DND-41 (cell line): Measurements from ENCODE around the gene CCDC137.

Experiments
- ATAC-seq: fragments of 200-7000 bp; cut with Tn5 transposase; 3 replicates; pipeline ENCODE4 v1.9.1; 2021; ENCODE audit warnings: low read depth; ENCODE audit not compliant: insufficient read depth
- DNase-seq: peaks from one replicate; pipeline ENCODE4 v3.0.0-alpha.2; 2020
- H2AFZ ChIP-seq: 2 replicates; pipeline ENCODE4 v1.6.0; 2012; ENCODE audit warnings: low read depth, low read length
- H3K27ac ChIP-seq: 2 replicates; pipeline ENCODE4 v1.5.1; 2012; ENCODE audit warnings: low read length, inconsistent platforms
- H3K27me3 ChIP-seq: fragments of 200-600 bp; sonication (generic); 2 replicates; pipeline ENCODE4 v1.6.0; 2012; ENCODE audit warnings: low read length, mild to moderate bottlenecking, inconsistent platforms; ENCODE audit not compliant: insufficient read depth, poor library complexity
- H3K36me3 ChIP-seq: 2 replicates; pipeline ENCODE4 v1.5.1; 2012; ENCODE audit warnings: low read length, inconsistent platforms; ENCODE audit not compliant: insufficient read depth
- H3K4me1 ChIP-seq: 2 replicates; pipeline ENCODE4 v1.5.1; 2012; ENCODE audit warnings: mild to moderate bottlenecking, low read length; ENCODE audit not compliant: insufficient read depth
- H3K4me2 ChIP-seq: 2 replicates; pipeline ENCODE4 v1.6.0; 2012; ENCODE audit warnings: mild to moderate bottlenecking, moderate library complexity, low read length, inconsistent platforms; ENCODE audit not compliant: insufficient read depth
- H3K4me3 ChIP-seq, 2 experiments: fragments of 200-600 bp in 1 of 2; shearing (Covaris generic) in 1 of 2; 2 replicates each; pipeline ENCODE4 v1.5.1; 2012 to 2016; ENCODE audit warnings: inconsistent platforms in 2 of 2, low read length in 2 of 2, mild to moderate bottlenecking in 2 of 2, low read depth in 1 of 2, moderate library complexity in 1 of 2
- H3K79me2 ChIP-seq: 2 replicates; pipeline ENCODE4 v1.6.0; 2012; ENCODE audit warnings: low read length, inconsistent platforms; ENCODE audit not compliant: insufficient read depth
- H3K9ac ChIP-seq: 2 replicates; pipeline ENCODE4 v1.6.0; 2012; ENCODE audit warnings: low read depth, mild to moderate bottlenecking, inconsistent platforms, low read length, moderate library complexity
- H3K9me3 ChIP-seq: 2 replicates; pipeline ENCODE4 v1.5.1; 2012; ENCODE audit warnings: low read length, moderate library complexity, mild to moderate bottlenecking, inconsistent platforms; ENCODE audit not compliant: insufficient read depth, severe bottlenecking
- H4K20me1 ChIP-seq: 2 replicates; pipeline ENCODE4 v1.6.0; 2012; ENCODE audit warnings: low read length; ENCODE audit not compliant: insufficient read depth
- EZH2 ChIP-seq: IDR thresholded peaks from 3 replicates; pipeline ENCODE4 v1.6.1; 2012; ENCODE audit warnings: borderline replicate concordance, low read depth, mild to moderate bottlenecking, moderate library complexity, low read length, inconsistent platforms; ENCODE audit not compliant: severe bottlenecking
- TF ChIP-seq, protein P1 (sequence below): IDR thresholded peaks from 2 replicates; pipeline ENCODE4 v1.5.1; 2012; ENCODE audit warnings: borderline replicate concordance, low read length, moderate library complexity, mild to moderate bottlenecking; ENCODE audit not compliant: poor library complexity, severe bottlenecking; ENCODE audit errors: extremely low read depth

Gene CCDC137

GRCh38 chr17:81700353-81701287 lies 34.1 kb downstream of the CCDC137 start:
- H3K9ac ChIP-seq, result peak overlapping the region; percentile 95

GRCh38 chr17:81701288-81702071 lies 34.9 kb downstream of the CCDC137 start:
- DNase-seq, result no peak
- peak overlapping the region; percentile 71 to 98; a peak in 3 of 4 replicates for H3K4me3 ChIP-seq
- H3K27ac ChIP-seq, result peak overlapping the region; percentile 86
- peaks cover 55% of the 10 kb centered on the region for H4K20me1 ChIP-seq
- peaks cover 38% of the 10 kb centered on the region for H3K4me1 ChIP-seq
- peaks cover 70% of the 10 kb centered on the region for H3K36me3 ChIP-seq
- TF ChIP-seq, protein P1, sequence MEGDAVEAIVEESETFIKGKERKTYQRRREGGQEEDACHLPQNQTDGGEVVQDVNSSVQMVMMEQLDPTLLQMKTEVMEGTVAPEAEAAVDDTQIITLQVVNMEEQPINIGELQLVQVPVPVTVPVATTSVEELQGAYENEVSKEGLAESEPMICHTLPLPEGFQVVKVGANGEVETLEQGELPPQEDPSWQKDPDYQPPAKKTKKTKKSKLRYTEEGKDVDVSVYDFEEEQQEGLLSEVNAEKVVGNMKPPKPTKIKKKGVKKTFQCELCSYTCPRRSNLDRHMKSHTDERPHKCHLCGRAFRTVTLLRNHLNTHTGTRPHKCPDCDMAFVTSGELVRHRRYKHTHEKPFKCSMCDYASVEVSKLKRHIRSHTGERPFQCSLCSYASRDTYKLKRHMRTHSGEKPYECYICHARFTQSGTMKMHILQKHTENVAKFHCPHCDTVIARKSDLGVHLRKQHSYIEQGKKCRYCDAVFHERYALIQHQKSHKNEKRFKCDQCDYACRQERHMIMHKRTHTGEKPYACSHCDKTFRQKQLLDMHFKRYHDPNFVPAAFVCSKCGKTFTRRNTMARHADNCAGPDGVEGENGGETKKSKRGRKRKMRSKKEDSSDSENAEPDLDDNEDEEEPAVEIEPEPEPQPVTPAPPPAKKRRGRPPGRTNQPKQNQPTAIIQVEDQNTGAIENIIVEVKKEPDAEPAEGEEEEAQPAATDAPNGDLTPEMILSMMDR, result peak; percentile 7
- TF ChIP-seq EZH2, result no peak
- no peaks in the 10 kb centered on the region for H3K9me3 ChIP-seq
- no peaks in the 10 kb centered on the region for H3K27me3 ChIP-seq
- peak overlapping the region; percentile 95 for H3K9ac ChIP-seq
- peak overlapping the region; percentile 95 for H3K4me2 ChIP-seq
- ATAC-seq, result 0 out of 3 replicates have a peak, but pooled peaks have one; percentile 13
- H2AFZ ChIP-seq, result no peak overlapping the region
- H3K79me2 ChIP-seq, result peaks cover 73% of the 10 kb centered on the region

More at GRCh38 chr17:81700353-81701287, 34.1 kb downstream of the CCDC137 start:
- Histone ChIP-seq H3K27me3 (no peaks in the 10 kb centered on the region), H2AFZ (no peak overlapping the region), H3K27ac (no peak overlapping the region), H3K36me3 (peaks cover 70% of the 10 kb centered on the region), H3K79me2 (peaks cover 68% of the 10 kb centered on the region), H3K4me1 (peaks cover 37% of the 10 kb centered on the region), H3K4me2 (peak overlapping the region; percentile 95), H4K20me1 (peaks cover 51% of the 10 kb centered on the region), H3K9me3 (no peaks in the 10 kb centered on the region), H3K4me3 (peak overlapping the region in 1 of 2 experiments; percentile 71; a peak in 3 of 4 replicates)
- no peak for TF ChIP-seq EZH2
- TF ChIP-seq, protein P1, result no peak
- no peak for DNase-seq
- no peak for ATAC-seq

DNA sequence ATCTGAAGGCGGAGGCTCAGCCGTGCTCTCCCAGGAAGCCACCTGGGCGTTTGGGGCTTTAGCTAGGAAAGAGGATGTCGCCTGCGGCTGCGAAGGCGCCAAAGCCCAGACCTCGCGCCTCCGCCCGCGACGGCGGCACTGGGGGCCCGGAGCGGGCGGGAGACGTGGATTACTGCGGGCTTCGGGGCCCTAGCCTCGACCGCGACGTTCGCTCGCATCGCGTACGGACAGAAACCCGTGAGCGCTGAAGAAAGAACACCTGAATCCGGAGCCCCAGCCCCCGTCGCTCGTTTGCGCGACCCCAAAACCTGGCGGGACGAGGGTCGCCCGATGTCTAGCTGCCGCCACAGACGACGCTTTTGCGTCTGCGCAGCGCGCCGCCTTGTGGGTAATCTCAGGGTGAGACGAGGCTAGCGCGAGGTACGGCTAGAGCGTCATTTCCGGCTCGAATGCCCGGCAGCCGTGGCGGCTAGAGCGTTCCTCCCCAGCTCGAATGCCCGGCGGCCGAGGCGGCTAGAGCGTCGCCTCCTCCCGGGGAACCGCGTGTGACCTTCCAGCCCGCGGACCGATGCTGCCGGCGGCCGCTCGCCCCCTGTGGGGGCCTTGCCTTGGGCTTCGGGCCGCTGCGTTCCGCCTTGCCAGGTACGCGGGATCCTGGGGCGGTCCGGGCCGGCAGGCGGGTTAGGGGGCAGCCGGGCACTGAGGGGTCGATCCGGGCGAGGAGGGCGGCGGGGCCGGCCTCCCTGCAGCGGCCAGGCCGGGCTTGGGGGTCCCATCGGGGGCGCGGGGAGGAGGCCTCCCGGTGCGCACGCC lies 36.6 kb downstream of the CCDC137 start, which contains the start of gene MRPL12:
MRPL12 (plus strand) TSS at position 434 of the 813 bp plus-strand sequence; CDS start at position 569, 135 bp downstream.
- no peaks in the 10 kb centered on the region for H3K9me3 ChIP-seq
- H3K79me2 ChIP-seq, result peaks cover 72% of the 10 kb centered on the region
- DNase-seq, result peak; percentile 91
- TF ChIP-seq, protein P1, result no peak
- no peak for TF ChIP-seq EZH2
- peak within 1 kb of the TSS; percentile 77 for H2AFZ ChIP-seq
- peaks cover 38% of the 10 kb centered on the region for H3K4me1 ChIP-seq
- peaks cover 56% of the 10 kb centered on the region for H4K20me1 ChIP-seq
- ATAC-seq, result peak; percentile 87
- peak within 1 kb of the TSS; percentile 86 for H3K27ac ChIP-seq
- H3K4me3 ChIP-seq, result peak within 1 kb of the TSS; percentile 71 to 98
- peak within 1 kb of the TSS; percentile 95 for H3K4me2 ChIP-seq
- H3K9ac ChIP-seq, result peak within 1 kb of the TSS; percentile 95
- H3K36me3 ChIP-seq, result peaks cover 70% of the 10 kb centered on the region
- H3K27me3 ChIP-seq, result no peaks in the 10 kb centered on the region
